Stimulated activated CD8-positive, alpha-beta memory T cell treated with anti-CD3 and anti-CD28 coated beads, Interleukin-4, amount 100 ng/mL, for 24 hours (primary cell): ENCODE results near the gene TMEM250.
"Not testable (repeated sequence)": the region's sequence is repeated elsewhere in the genome, so short reads cannot be mapped to it uniquely, and the experiment has no call there.

Experiments
- DNase-seq: peaks from one replicate; pipeline ENCODE4 v3.0.0-alpha.2; 2020; ENCODE audit warnings: low read depth

Gene TMEM250

GRCh38 chr9:136118320-136119060 lies at the start of gene TMEM250:
TSS of gene TMEM250 (minus strand) at chr9:136118875. CDS start at chr9:136116900, 1,975 bp downstream.
- DNase-seq: peak; percentile 94

GRCh38 chr9:136163248-136163850 lies 44.7 kb upstream of the TMEM250 start:
- no peak for DNase-seq

GRCh38 chr9:136160995-136161610 lies 42.4 kb upstream of the TMEM250 start:
- DNase-seq: no peak

- DNase-seq: no peak
These were observed 41.7 kb upstream of the TMEM250 start for GRCh38 chr9:136160381-136160841.

GRCh38 chr9:136159851-136160250 lies 41.2 kb upstream of the TMEM250 start:
- no peak for DNase-seq

- DNase-seq: no peak
These were observed 39.0 kb upstream of the TMEM250 start for GRCh38 chr9:136157477-136158265.

GRCh38 chr9:136156209-136157120 lies 37.8 kb upstream of the TMEM250 start:
- DNase-seq: no peak

- no peak for DNase-seq
These were observed 36.9 kb upstream of the TMEM250 start for GRCh38 chr9:136155576-136155975.

- DNase-seq: no peak
These were observed 36.3 kb upstream of the TMEM250 start for GRCh38 chr9:136154943-136155342.

GRCh38 chr9:136153381-136154065 lies 34.8 kb upstream of the TMEM250 start:
- no peak for DNase-seq

GRCh38 chr9:136152931-136153330 lies 34.3 kb upstream of the TMEM250 start:
- DNase-seq: no peak

- no peak for DNase-seq
These were observed 33.8 kb upstream of the TMEM250 start for GRCh38 chr9:136152543-136152866.

- DNase-seq: no peak
These were observed 33.3 kb upstream of the TMEM250 start for GRCh38 chr9:136151848-136152542.

GRCh38 chr9:136151214-136151804 lies 32.6 kb upstream of the TMEM250 start:
- no peak for DNase-seq

GRCh38 chr9:136150664-136151213 lies 32.1 kb upstream of the TMEM250 start:
- not testable (repeated sequence) for DNase-seq

GRCh38 chr9:136149853-136150252 lies 31.2 kb upstream of the TMEM250 start:
- no peak for DNase-seq

- no peak for DNase-seq
These were observed 30.7 kb upstream of the TMEM250 start for GRCh38 chr9:136149337-136149736.

- no peak for DNase-seq
These were observed 30.1 kb upstream of the TMEM250 start for GRCh38 chr9:136148766-136149165.
